Measurements from ENCODE around the gene PIK3R6. TPM values are rescaled to one million over a fixed set of nuclear protein-coding genes. Genes with fewer than 3 reads are reported as not detected.

The PIK3R6 gene
- polyA plus RNA-seq, 1 of the 3 experiments (the other 2 are of a cell fraction), result 0.03 TPM

- TF ChIP-seq TAF1 (IDR thresholded peaks at IDR 0.05; ENCODE audit: borderline replicate concordance, low read depth, low read length) (no peak), FOXM1 (IDR thresholded peaks at IDR 0.05; ENCODE audit: low read depth) (no peak), POLR2AphosphoS5 (IDR thresholded peaks at IDR 0.05; ENCODE audit: low read depth, low read length) (no peak), MEF2A (IDR thresholded peaks at IDR 0.05; ENCODE audit: borderline replicate concordance, low read depth) (no peak), MAX (IDR thresholded peaks at IDR 0.05; ENCODE audit: low read depth) (no peak), EZH2phosphoT487 (IDR thresholded peaks at IDR 0.05; ENCODE audit: borderline replicate concordance, low read depth) (no peak)
These were observed 15.9 kb upstream of the PIK3R6 start (continued) for GRCh38 chr17:8883353-8883752.

GRCh38 chr17:8881606-8882005, 14.1 kb upstream of the PIK3R6 start:
- Histone ChIP-seq H3K4me3 (ENCODE audit: low read depth in 2 of 2, low read length in 1 of 2) (no peak overlapping the region), H3K36me3 (replicated peaks in 1 of 2; ENCODE audit: control insufficient read depth in 1 of 2, insufficient read depth in 2 of 2, low read length in 1 of 2) (no peaks in the 10 kb centered on the region), H2AFZ (ENCODE audit: low read depth) (no peak overlapping the region), H3K27me3 (ENCODE audit: insufficient read depth) (peaks cover 63% of the 10 kb centered on the region), H3F3A (replicated peaks; ENCODE audit: insufficient read depth) (no peaks in the 10 kb centered on the region), H3K79me2 (ENCODE audit: insufficient read depth) (no peaks in the 10 kb centered on the region), H3K4me1 (ENCODE audit: control insufficient read depth in 1 of 2, insufficient read depth in 2 of 2, low read depth in 1 of 2, low read length in 1 of 2) (no peaks in the 10 kb centered on the region), H4K20me1 (ENCODE audit: insufficient read depth) (no peaks in the 10 kb centered on the region), H3K4me2 (no peak overlapping the region), H3K9ac (no peak overlapping the region), H3K9me2 (no peaks in the 10 kb centered on the region), H3K9me3 (no peaks in the 10 kb centered on the region), H3K27ac (ENCODE audit: low read depth in 2 of 2, low read length in 1 of 2) (no peak overlapping the region)
- no peak for DNase-seq
- ChIA-PET CTCF (no interaction called here), POLR2A (no interaction called here)
- no peak for TF ChIP-seq NRF1 (IDR thresholded peaks at IDR 0.05; ENCODE audit: low read depth, low read length)
- TF ChIP-seq, protein P1, sequence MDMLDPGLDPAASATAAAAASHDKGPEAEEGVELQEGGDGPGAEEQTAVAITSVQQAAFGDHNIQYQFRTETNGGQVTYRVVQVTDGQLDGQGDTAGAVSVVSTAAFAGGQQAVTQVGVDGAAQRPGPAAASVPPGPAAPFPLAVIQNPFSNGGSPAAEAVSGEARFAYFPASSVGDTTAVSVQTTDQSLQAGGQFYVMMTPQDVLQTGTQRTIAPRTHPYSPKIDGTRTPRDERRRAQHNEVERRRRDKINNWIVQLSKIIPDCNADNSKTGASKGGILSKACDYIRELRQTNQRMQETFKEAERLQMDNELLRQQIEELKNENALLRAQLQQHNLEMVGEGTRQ (IDR thresholded peaks at IDR 0.05; ENCODE audit: borderline replicate concordance, low read depth, low read length), result no peak
- TF ChIP-seq FOSL2 (IDR thresholded peaks at IDR 0.05; ENCODE audit: borderline replicate concordance, low read depth), result no peak
- TF ChIP-seq MXI1 (IDR thresholded peaks at IDR 0.05; ENCODE audit: low read depth, low read length), result no peak
- TF ChIP-seq MEF2A (IDR thresholded peaks at IDR 0.05; ENCODE audit: borderline replicate concordance, low read depth), result no peak
- no peak for TF ChIP-seq EZH2phosphoT487 (IDR thresholded peaks at IDR 0.05; ENCODE audit: borderline replicate concordance, low read depth)
- TF ChIP-seq, protein P2, sequence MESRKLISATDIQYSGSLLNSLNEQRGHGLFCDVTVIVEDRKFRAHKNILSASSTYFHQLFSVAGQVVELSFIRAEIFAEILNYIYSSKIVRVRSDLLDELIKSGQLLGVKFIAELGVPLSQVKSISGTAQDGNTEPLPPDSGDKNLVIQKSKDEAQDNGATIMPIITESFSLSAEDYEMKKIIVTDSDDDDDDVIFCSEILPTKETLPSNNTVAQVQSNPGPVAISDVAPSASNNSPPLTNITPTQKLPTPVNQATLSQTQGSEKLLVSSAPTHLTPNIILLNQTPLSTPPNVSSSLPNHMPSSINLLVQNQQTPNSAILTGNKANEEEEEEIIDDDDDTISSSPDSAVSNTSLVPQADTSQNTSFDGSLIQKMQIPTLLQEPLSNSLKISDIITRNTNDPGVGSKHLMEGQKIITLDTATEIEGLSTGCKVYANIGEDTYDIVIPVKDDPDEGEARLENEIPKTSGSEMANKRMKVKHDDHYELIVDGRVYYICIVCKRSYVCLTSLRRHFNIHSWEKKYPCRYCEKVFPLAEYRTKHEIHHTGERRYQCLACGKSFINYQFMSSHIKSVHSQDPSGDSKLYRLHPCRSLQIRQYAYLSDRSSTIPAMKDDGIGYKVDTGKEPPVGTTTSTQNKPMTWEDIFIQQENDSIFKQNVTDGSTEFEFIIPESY (IDR thresholded peaks at IDR 0.05; ENCODE audit: borderline replicate concordance, low read depth), result no peak
- no peak for TF ChIP-seq TCF12 (IDR thresholded peaks at IDR 0.05)
- TF ChIP-seq TAF1 (IDR thresholded peaks at IDR 0.05; ENCODE audit: borderline replicate concordance, low read depth, low read length), result no peak
- TF ChIP-seq, protein P3, sequence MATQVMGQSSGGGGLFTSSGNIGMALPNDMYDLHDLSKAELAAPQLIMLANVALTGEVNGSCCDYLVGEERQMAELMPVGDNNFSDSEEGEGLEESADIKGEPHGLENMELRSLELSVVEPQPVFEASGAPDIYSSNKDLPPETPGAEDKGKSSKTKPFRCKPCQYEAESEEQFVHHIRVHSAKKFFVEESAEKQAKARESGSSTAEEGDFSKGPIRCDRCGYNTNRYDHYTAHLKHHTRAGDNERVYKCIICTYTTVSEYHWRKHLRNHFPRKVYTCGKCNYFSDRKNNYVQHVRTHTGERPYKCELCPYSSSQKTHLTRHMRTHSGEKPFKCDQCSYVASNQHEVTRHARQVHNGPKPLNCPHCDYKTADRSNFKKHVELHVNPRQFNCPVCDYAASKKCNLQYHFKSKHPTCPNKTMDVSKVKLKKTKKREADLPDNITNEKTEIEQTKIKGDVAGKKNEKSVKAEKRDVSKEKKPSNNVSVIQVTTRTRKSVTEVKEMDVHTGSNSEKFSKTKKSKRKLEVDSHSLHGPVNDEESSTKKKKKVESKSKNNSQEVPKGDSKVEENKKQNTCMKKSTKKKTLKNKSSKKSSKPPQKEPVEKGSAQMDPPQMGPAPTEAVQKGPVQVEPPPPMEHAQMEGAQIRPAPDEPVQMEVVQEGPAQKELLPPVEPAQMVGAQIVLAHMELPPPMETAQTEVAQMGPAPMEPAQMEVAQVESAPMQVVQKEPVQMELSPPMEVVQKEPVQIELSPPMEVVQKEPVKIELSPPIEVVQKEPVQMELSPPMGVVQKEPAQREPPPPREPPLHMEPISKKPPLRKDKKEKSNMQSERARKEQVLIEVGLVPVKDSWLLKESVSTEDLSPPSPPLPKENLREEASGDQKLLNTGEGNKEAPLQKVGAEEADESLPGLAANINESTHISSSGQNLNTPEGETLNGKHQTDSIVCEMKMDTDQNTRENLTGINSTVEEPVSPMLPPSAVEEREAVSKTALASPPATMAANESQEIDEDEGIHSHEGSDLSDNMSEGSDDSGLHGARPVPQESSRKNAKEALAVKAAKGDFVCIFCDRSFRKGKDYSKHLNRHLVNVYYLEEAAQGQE (IDR thresholded peaks at IDR 0.05; ENCODE audit: low read depth, low read length), result no peak
- TF ChIP-seq, protein P4, sequence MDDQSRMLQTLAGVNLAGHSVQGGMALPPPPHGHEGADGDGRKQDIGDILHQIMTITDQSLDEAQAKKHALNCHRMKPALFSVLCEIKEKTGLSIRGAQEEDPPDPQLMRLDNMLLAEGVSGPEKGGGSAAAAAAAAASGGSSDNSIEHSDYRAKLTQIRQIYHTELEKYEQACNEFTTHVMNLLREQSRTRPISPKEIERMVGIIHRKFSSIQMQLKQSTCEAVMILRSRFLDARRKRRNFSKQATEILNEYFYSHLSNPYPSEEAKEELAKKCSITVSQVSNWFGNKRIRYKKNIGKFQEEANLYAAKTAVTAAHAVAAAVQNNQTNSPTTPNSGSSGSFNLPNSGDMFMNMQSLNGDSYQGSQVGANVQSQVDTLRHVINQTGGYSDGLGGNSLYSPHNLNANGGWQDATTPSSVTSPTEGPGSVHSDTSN (IDR thresholded peaks at IDR 0.05), result no peak
- no peak for TF ChIP-seq FOXJ3 (CRISPR knock-in tag; IDR thresholded peaks at IDR 0.05)
- no peak for TF ChIP-seq YY1 (IDR thresholded peaks at IDR 0.05; ENCODE audit: low read depth)
- TF ChIP-seq RXRA (IDR thresholded peaks at IDR 0.05; ENCODE audit: borderline replicate concordance, low read depth), result no peak
- no peak for TF ChIP-seq JUND (IDR thresholded peaks at IDR 0.05)
- no peak for TF ChIP-seq RCOR1 (IDR thresholded peaks at IDR 0.05; ENCODE audit: low read length)
- no peak for TF ChIP-seq POLR2AphosphoS5 (IDR thresholded peaks at IDR 0.05; ENCODE audit: low read depth, low read length)
- TF ChIP-seq ELF1 (IDR thresholded peaks at IDR 0.05), result no peak
- TF ChIP-seq FOXM1 (IDR thresholded peaks at IDR 0.05; ENCODE audit: low read depth), result no peak
- 21% methylated on average over 7 of the region's 7 CpGs for WGBS (ENCODE audit: low lambda C conversion rate)
